H1 (cell line): ENCODE measurements around the gene CSF3. TPM values are rescaled to one million over a fixed set of nuclear protein-coding genes. Genes with fewer than 3 reads are reported as not detected.

ENCODE experiments used
- CTCF ChIA-PET: fragments of 300-600 bp; sonication (Branson Sonifier 250); formaldehyde crosslinking; loops from one replicate; lab custom pipeline; 2021; ENCODE audit not compliant: partially characterized antibody; lab: Charles Lee
- POLR2A ChIA-PET: fragments of 300-600 bp; sonication (Branson Sonifier 250); formaldehyde crosslinking; loops from one replicate; lab custom pipeline; 2021; ENCODE audit warnings: inconsistent platforms; ENCODE audit not compliant: partially characterized antibody; lab: Charles Lee
- DNase-seq, 2 experiments: peaks; one replicate each; pipeline versions ENCODE4 v3.0.0 to v3.0.0-alpha.2; 2010 to 2022; ENCODE audit warnings: low spot score in 2 of 2, low read depth in 1 of 2, mixed read lengths in 1 of 2
- FAIRE-seq: peaks from 2 replicates; lab custom pipeline; 2011; peaks lifted over from hg19 to GRCh38; lab: Jason Lieb, UNC
- H2AFZ ChIP-seq: 2 replicates; pipeline ENCODE4 v1.8.1; 2012; ENCODE audit warnings: low read length, inconsistent platforms
- H2AK5ac ChIP-seq: 2 replicates; pipeline ENCODE4 v1.6.1; 2013; ENCODE audit warnings: low read depth, low read length
- H2BK120ac ChIP-seq: replicated peaks from 2 replicates; pipeline ENCODE3; 2013; ENCODE audit warnings: low read depth, low read length, inconsistent platforms
- H2BK12ac ChIP-seq: 2 replicates; pipeline ENCODE4 v1.6.1; 2013; ENCODE audit warnings: low read depth, low read length
- H2BK15ac ChIP-seq: 2 replicates; pipeline ENCODE4 v1.6.1; 2013; ENCODE audit warnings: low read length
- H2BK20ac ChIP-seq: 2 replicates; pipeline ENCODE4 v1.6.1; 2013; ENCODE audit warnings: low read length
- H2BK5ac ChIP-seq: 2 replicates; pipeline ENCODE4 v1.6.1; 2013; ENCODE audit warnings: low read depth, low read length
- H3K14ac ChIP-seq: 2 replicates; pipeline ENCODE4 v1.6.1; 2013; ENCODE audit warnings: inconsistent platforms; ENCODE audit not compliant: insufficient read length
- H3K18ac ChIP-seq: 2 replicates; pipeline ENCODE4 v1.6.1; 2013; ENCODE audit warnings: low read length; ENCODE audit errors: extremely low read depth
- H3K23ac ChIP-seq: 2 replicates; pipeline ENCODE4 v1.6.1; 2013; ENCODE audit warnings: inconsistent platforms; ENCODE audit not compliant: insufficient read length
- H3K23me2 ChIP-seq: 2 replicates; pipeline ENCODE4 v1.6.1; 2013; ENCODE audit warnings: low read depth, low read length
- H3K27ac ChIP-seq: 2 replicates; pipeline ENCODE4 v1.6.1; 2011; ENCODE audit warnings: low read depth, low read length, inconsistent platforms
- H3K27me3 ChIP-seq, 4 experiments: replicated peaks in 1 of 4; 1 replicate in 1 of 4; 2 replicates in 3 of 4; pipeline versions ENCODE4 v1.6.1 to v1.8.1; 2011 to 2013; ENCODE audit warnings: low read length in 3 of 4, mild to moderate bottlenecking in 3 of 4, inconsistent platforms in 2 of 4, mixed read lengths in 2 of 4, moderate library complexity in 1 of 4; ENCODE audit not compliant: control insufficient read depth in 3 of 4, insufficient read depth in 3 of 4; ENCODE audit errors: extremely low read depth in 1 of 4
- H3K36me3 ChIP-seq, 4 experiments: 2 replicates each; pipeline versions ENCODE4 v1.6.1 to v1.8.1; 2011 to 2013; ENCODE audit warnings: mild to moderate bottlenecking in 4 of 4, low read length in 3 of 4, moderate library complexity in 2 of 4, control low read depth in 1 of 4, inconsistent platforms in 1 of 4; ENCODE audit not compliant: insufficient read depth in 4 of 4, control insufficient read depth in 2 of 4
- H3K4ac ChIP-seq: replicated peaks from 2 replicates; pipeline ENCODE3; 2013; ENCODE audit warnings: low read length, low read depth, mixed read lengths, inconsistent platforms; ENCODE audit not compliant: insufficient read length
- H3K4me1 ChIP-seq, 4 experiments: replicated peaks in 1 of 4; 1 replicate in 1 of 4; 2 replicates in 3 of 4; pipeline versions ENCODE4 v1.6.1 to v1.8.1; 2011 to 2013; ENCODE audit warnings: low read length in 3 of 4, inconsistent platforms in 2 of 4, mixed read lengths in 1 of 4; ENCODE audit not compliant: insufficient read depth in 4 of 4, control insufficient read depth in 3 of 4
- H3K4me2 ChIP-seq, 2 experiments: 2 replicates each; pipeline versions ENCODE4 v1.6.1 to v1.8.1; 2011 to 2013; ENCODE audit warnings: low read depth in 2 of 2, low read length in 2 of 2, control low read depth in 1 of 2, inconsistent platforms in 1 of 2, mild to moderate bottlenecking in 1 of 2; ENCODE audit not compliant: insufficient read depth in 1 of 2
- H3K4me3 ChIP-seq, 4 experiments: fragments of 200-600, 300-600 bp in 1 of 4; sonication (generic), shearing (Covaris generic), sonication (Bioruptor Twin) in 1 of 4; 2 replicates each; pipeline versions ENCODE4 v1.5.1 to v1.8.1; 2011 to 2016; ENCODE audit warnings: low read length in 4 of 4, low read depth in 3 of 4, control low read depth in 2 of 4, inconsistent platforms in 2 of 4, mild to moderate bottlenecking in 2 of 4, mixed read lengths in 1 of 4, moderate library complexity in 1 of 4; ENCODE audit not compliant: insufficient read depth in 2 of 4; ENCODE audit errors: extremely low read depth in 1 of 4
- H3K56ac ChIP-seq: replicated peaks from 2 replicates; pipeline ENCODE3; 2013; ENCODE audit warnings: low read depth, mild to moderate bottlenecking, mixed read lengths, low read length, inconsistent platforms; ENCODE audit not compliant: insufficient read length
- H3K79me1 ChIP-seq: 2 replicates; pipeline ENCODE4 v1.6.1; 2013; ENCODE audit warnings: low read depth, low read length, control low read depth
- H3K79me2 ChIP-seq, 2 experiments: 2 replicates each; pipeline versions ENCODE4 v1.6.1 to v1.8.1; 2012 to 2013; ENCODE audit warnings: low read length in 2 of 2, mild to moderate bottlenecking in 2 of 2, inconsistent platforms in 1 of 2; ENCODE audit not compliant: insufficient read depth in 2 of 2, control insufficient read depth in 1 of 2
- H3K9ac ChIP-seq, 4 experiments: replicated peaks in 1 of 4; 1 replicate in 1 of 4; 2 replicates in 3 of 4; pipeline versions ENCODE4 v1.6.1 to v1.8.1; 2011 to 2013; ENCODE audit warnings: low read depth in 3 of 4, low read length in 3 of 4, control low read depth in 2 of 4, mild to moderate bottlenecking in 2 of 4, moderate library complexity in 2 of 4, inconsistent platforms in 1 of 4; ENCODE audit errors: extremely low read depth in 1 of 4
- H3K9me3 ChIP-seq, 2 experiments: 2 replicates each; pipeline versions ENCODE4 v1.6.1 to v1.8.1; 2012 to 2013; ENCODE audit warnings: mild to moderate bottlenecking in 2 of 2, moderate library complexity in 2 of 2, control low read depth in 1 of 2, inconsistent platforms in 1 of 2, low read depth in 1 of 2, low read length in 1 of 2, mixed read lengths in 1 of 2; ENCODE audit not compliant: insufficient read depth in 2 of 2
- H4K20me1 ChIP-seq, 2 experiments: replicated peaks in 1 of 2; 2 replicates each; pipeline versions ENCODE3 to v1.8.1; 2011 to 2013; ENCODE audit warnings: inconsistent platforms in 2 of 2, low read length in 2 of 2, mild to moderate bottlenecking in 1 of 2; ENCODE audit not compliant: insufficient read depth in 2 of 2, control insufficient read depth in 1 of 2
- H4K5ac ChIP-seq: 2 replicates; pipeline ENCODE4 v1.6.1; 2013; ENCODE audit warnings: low read length, low read depth, mixed read lengths, inconsistent platforms; ENCODE audit not compliant: insufficient read length
- H4K8ac ChIP-seq: 2 replicates; pipeline ENCODE4 v1.8.0; 2013; ENCODE audit warnings: mild to moderate bottlenecking, moderate library complexity, low read length, inconsistent platforms; ENCODE audit not compliant: insufficient read depth; ENCODE audit errors: extremely low read depth
- H4K91ac ChIP-seq: replicated peaks from 2 replicates; pipeline ENCODE3; 2013; ENCODE audit warnings: low read length, mixed read lengths, inconsistent platforms; ENCODE audit not compliant: insufficient read length
- E2F6 ChIP-seq: IDR thresholded peaks from 2 replicates; pipeline ENCODE4 v1.6.1; 2012; ENCODE audit warnings: inconsistent platforms
- EGR1 ChIP-seq: IDR thresholded peaks from 2 replicates; pipeline ENCODE4 v1.6.1; 2011; ENCODE audit warnings: low read depth, low read length, borderline replicate concordance
- EZH2 ChIP-seq: fragments of 200-600 bp; sonication (generic); IDR thresholded peaks from 2 replicates; pipeline ENCODE4 v1.7.1; 2012; ENCODE audit warnings: low read depth, mild to moderate bottlenecking, moderate library complexity, low read length, inconsistent platforms; ENCODE audit not compliant: severe bottlenecking
- GABPA ChIP-seq: IDR thresholded peaks from 2 replicates; pipeline ENCODE4 v1.6.1; 2011; ENCODE audit warnings: mild to moderate bottlenecking, low read length, moderate library complexity, borderline replicate concordance; ENCODE audit not compliant: insufficient read depth
- GTF2F1 ChIP-seq: IDR thresholded peaks from 2 replicates; pipeline ENCODE4 v1.6.1; 2012; ENCODE audit warnings: low read depth, low read length, improper control_type of control experiment, borderline replicate concordance
- JUND ChIP-seq: IDR thresholded peaks from 2 replicates; pipeline ENCODE4 v1.6.1; 2011; ENCODE audit warnings: mild to moderate bottlenecking, improper control_type of control experiment, low read length
- POLR2A ChIP-seq, 2 experiments: IDR thresholded peaks; 1 replicate in 1 of 2; 2 replicates in 1 of 2; pipeline ENCODE4 v1.6.1; 2011; ENCODE audit warnings: low read depth in 2 of 2, low read length in 2 of 2, mild to moderate bottlenecking in 2 of 2; ENCODE audit errors: control extremely low read depth in 1 of 2
- POU5F1 ChIP-seq: IDR thresholded peaks from 2 replicates; pipeline ENCODE4 v1.6.1; 2011; ENCODE audit warnings: low read depth, mild to moderate bottlenecking, low read length, moderate library complexity
- SIN3A ChIP-seq, 2 experiments: IDR thresholded peaks in 1 of 2; conservative IDR thresholded peaks in 1 of 2; 2 replicates each; pipeline ENCODE4 v1.6.1; 2011 to 2012; ENCODE audit warnings: low read length in 2 of 2, improper control_type of control experiment in 1 of 2, low read depth in 1 of 2, mild to moderate bottlenecking in 1 of 2
- SP1 ChIP-seq: IDR thresholded peaks from 2 replicates; pipeline ENCODE4 v1.6.1; 2011; ENCODE audit warnings: low read depth, low read length
- WGBS, 2 experiments: shearing (Covaris generic) in 1 of 2; methylation state at CpG; one replicate each; pipeline versions ENCODE4 v1.1.6 to v1.1.7; 2013 to 2015; ENCODE audit warnings: low lambda C conversion rate in 2 of 2, mixed read lengths in 2 of 2, inconsistent platforms in 1 of 2, low coverage in 1 of 2, missing lambda C conversion rate in 1 of 2; ENCODE audit not compliant: insufficient replicate concordance in 2 of 2, insufficient coverage in 1 of 2, insufficient read length in 1 of 2; ENCODE audit errors: extremely low coverage in 1 of 2, missing lambda C conversion rate in 1 of 2; 5-methylcytosine and 5-hydroxymethylcytosine counted together
- polyA plus RNA-seq, 7 experiments: library from polyadenylated mRNA; depleted of rRNA in 3 of 7; stranded (reverse) in 5 of 7; unstranded in 2 of 7; fragments of >200 nt in 5 of 7; fragments of 200-250 nt in 2 of 7; gene quantifications; 1 replicate in 5 of 7; 2 replicates in 1 of 7; 4 replicates in 1 of 7; pipeline versions ENCODE4 v1.2.1 to v1.2.3, GENCODE V29; 2011 to 2013; ENCODE audit warnings: missing spikeins in 2 of 7, mixed read lengths in 2 of 7
- total RNA-seq: library from RNA; stranded (reverse); fragmentation: NEBNext Ultra II Directional; extraction: Animal tissue kit (Norgen Biotek cat#: 25700); gene quantifications from 2 replicates; pipeline ENCODE4 v1.2.1, GENCODE V29; 2021

The CSF3 gene
- total and polyA plus RNA-seq, 2 of the 8 experiments (the other 6 are each of a cell fraction or from before 2014, with no cell fraction given) = 0.03 TPM; not detected in 1

- no peak overlapping the region for H4K8ac ChIP-seq
- no peak overlapping the region for H3K56ac ChIP-seq
- H3K4me2 ChIP-seq = peak overlapping the region; percentile 57 to 64; a peak in 3 of 4 replicates
- DNase-seq = no peak
- H3K14ac ChIP-seq = no peak overlapping the region
- H3K27ac ChIP-seq = no peak overlapping the region
- 0 out of 2 replicates have a peak, but pooled peaks cover 2% of the 10 kb centered on the region for H3K79me1 ChIP-seq
- H3K18ac ChIP-seq = peak overlapping the region; percentile 10; the same call in 1 of the 2 replicates
- H3K36me3 ChIP-seq = peaks cover 2 to 12% (median 4%) of the 10 kb centered on the region in 4 experiments; a peak in 5 of 8 replicates
- no peak overlapping the region for H3K9ac ChIP-seq
- H2BK12ac ChIP-seq = peak overlapping the region; percentile 64; the same call in 1 of the 2 replicates
- no peaks in the 10 kb centered on the region for H3K79me2 ChIP-seq
- ChIA-PET CTCF (interaction anchor here (0.9 to 15.0 kb wide), 15 partner anchors 8 to 176 kb away, joined by 3 to 428 read pairs (median 5); no protein-coding TSS in a partner anchor), POLR2A (interaction anchor here (0.7 to 4.6 kb wide), 19 partner anchors 8 to 289 kb away, joined by 3 to 42 read pairs (median 7); partner anchors contain the start of genes MED24, NR1D1 and PSMD3)
- no peak overlapping the region for H4K5ac ChIP-seq
- no peaks in the 10 kb centered on the region for H4K20me1 ChIP-seq
- H2BK5ac ChIP-seq = peak overlapping the region; percentile 88; the same call in 1 of the 2 replicates
- no peak overlapping the region for H3K23ac ChIP-seq
- H3K27me3 ChIP-seq = peaks cover 0 to 2% (median 0%) of the 10 kb centered on the region in 4 experiments; a peak in 2 of 7 replicates
- H2BK20ac ChIP-seq = peak overlapping the region; percentile 44; the same call in 1 of the 2 replicates
- H3K4me3 ChIP-seq = no peak overlapping the region
- H2BK15ac ChIP-seq = peak overlapping the region; percentile 94; the same call in 1 of the 2 replicates
- FAIRE-seq = no peak
- H3K9me3 ChIP-seq = no peaks in the 10 kb centered on the region
- no peaks in the 10 kb centered on the region; the same call in 1 of the 2 replicates for H3K23me2 ChIP-seq
- H4K91ac ChIP-seq = no peak overlapping the region
- H2BK120ac ChIP-seq = no peak overlapping the region
- H3K4me1 ChIP-seq = peaks cover 0 to 27% (median 18%) of the 10 kb centered on the region in 4 experiments; a peak in 6 of 7 replicates
- no peak overlapping the region for H2AFZ ChIP-seq
- H2AK5ac ChIP-seq = peak overlapping the region; percentile 75; the same call in 1 of the 2 replicates
- WGBS, 2 experiments = 75% methylated on average over 15 of the region's 15 CpGs; no CpG with 5 or more reads in 1 of the 2 experiments
- H3K4ac ChIP-seq = no peak overlapping the region
- no peak for TF ChIP-seq GTF2F1
- TF ChIP-seq E2F6 = no peak
- TF ChIP-seq EZH2 = no peak
- no peak for TF ChIP-seq SIN3A (conservative IDR thresholded peaks at IDR 0.05 in 1 of 2, IDR thresholded peaks at IDR 0.05 in 1 of 2; ENCODE audit: low read depth in 1 of 2, low read length in 2 of 2)
- TF ChIP-seq EGR1 = no peak
- TF ChIP-seq GABPA = no peak
- no peak for TF ChIP-seq POLR2A (IDR thresholded peaks at IDR 0.05; ENCODE audit: control extremely low read depth in 1 of 2, low read depth in 2 of 2, low read length in 2 of 2)
- no peak for TF ChIP-seq SP1
- no peak for TF ChIP-seq JUND
- no peak for TF ChIP-seq POU5F1
These were observed 2.3 kb downstream of the CSF3 start for GRCh38 chr17:40017422-40018080.
